ENCODE measurements around the gene TGFB3. TPM values are rescaled to one million over a fixed set of nuclear protein-coding genes. Genes with fewer than 3 reads are reported as not detected.

TGFB3 gene
- total RNA-seq, 3 donors from 2014 or later = 4.8 to 35.7 (median 24.0) TPM

DNA sequence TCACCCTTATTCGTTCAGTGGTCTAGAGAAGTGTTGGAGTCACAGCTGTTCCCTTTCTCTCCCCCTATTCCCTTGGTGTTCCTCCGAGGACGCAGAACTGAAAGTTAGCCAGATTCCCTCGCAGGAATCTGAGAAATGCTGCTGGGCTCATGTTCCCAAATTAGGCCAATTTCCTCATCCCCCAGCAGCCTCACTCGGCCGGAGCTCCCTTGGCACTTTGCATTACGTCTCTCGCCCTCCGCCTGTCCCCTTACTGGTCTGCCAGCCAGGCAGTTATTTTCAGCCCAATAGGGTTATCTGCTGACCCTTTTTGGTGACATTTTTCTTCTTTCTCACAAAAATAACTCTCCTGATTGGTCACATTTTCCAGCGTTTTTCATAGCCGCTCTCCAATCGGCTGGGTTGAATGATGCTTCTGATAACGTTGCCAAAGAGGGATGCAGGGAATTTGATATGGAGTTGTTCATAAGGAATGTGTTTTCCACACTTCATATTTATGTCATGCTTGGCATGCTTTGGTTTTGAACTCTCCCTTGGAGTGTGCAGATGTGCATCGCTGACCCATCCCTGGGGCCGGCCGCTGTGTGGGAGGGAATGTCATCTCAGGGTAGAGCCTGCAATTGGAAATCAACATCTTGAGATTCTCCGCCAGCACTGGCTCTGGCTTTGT, 13.7 kb upstream of the TGFB3 start:
- peak overlapping the region in 2 of 3 donors; percentile 1 to 23 for H3K4me3 ChIP-seq
- H3K9me3 ChIP-seq = no peaks in the 10 kb centered on the region
- peak overlapping the region; percentile 50 to 73 for H3K27ac ChIP-seq
- peak in 1 of 3 donors; percentile 60 for TF ChIP-seq POLR2AphosphoS5 (IDR thresholded peaks at IDR 0.05)
- no peak for TF ChIP-seq POLR2A (IDR thresholded peaks at IDR 0.05)
- TF ChIP-seq, protein P1, sequence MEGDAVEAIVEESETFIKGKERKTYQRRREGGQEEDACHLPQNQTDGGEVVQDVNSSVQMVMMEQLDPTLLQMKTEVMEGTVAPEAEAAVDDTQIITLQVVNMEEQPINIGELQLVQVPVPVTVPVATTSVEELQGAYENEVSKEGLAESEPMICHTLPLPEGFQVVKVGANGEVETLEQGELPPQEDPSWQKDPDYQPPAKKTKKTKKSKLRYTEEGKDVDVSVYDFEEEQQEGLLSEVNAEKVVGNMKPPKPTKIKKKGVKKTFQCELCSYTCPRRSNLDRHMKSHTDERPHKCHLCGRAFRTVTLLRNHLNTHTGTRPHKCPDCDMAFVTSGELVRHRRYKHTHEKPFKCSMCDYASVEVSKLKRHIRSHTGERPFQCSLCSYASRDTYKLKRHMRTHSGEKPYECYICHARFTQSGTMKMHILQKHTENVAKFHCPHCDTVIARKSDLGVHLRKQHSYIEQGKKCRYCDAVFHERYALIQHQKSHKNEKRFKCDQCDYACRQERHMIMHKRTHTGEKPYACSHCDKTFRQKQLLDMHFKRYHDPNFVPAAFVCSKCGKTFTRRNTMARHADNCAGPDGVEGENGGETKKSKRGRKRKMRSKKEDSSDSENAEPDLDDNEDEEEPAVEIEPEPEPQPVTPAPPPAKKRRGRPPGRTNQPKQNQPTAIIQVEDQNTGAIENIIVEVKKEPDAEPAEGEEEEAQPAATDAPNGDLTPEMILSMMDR (IDR thresholded peaks at IDR 0.05) = no peak
- H3K27me3 ChIP-seq = no peaks in the 10 kb centered on the region
- intact Hi-C loops (cut with DNase I; ENCODE audit: low total_unique reads) = loop anchor here (5.0 kb wide), 1 partner anchor 1132 kb away; no protein-coding TSS in a partner anchor
- H3K36me3 ChIP-seq = no peaks in the 10 kb centered on the region
- no peak for DNase-seq (ENCODE audit: low spot score in 2 of 2)
- no peaks in the 10 kb centered on the region for H3K4me1 ChIP-seq

DNA sequence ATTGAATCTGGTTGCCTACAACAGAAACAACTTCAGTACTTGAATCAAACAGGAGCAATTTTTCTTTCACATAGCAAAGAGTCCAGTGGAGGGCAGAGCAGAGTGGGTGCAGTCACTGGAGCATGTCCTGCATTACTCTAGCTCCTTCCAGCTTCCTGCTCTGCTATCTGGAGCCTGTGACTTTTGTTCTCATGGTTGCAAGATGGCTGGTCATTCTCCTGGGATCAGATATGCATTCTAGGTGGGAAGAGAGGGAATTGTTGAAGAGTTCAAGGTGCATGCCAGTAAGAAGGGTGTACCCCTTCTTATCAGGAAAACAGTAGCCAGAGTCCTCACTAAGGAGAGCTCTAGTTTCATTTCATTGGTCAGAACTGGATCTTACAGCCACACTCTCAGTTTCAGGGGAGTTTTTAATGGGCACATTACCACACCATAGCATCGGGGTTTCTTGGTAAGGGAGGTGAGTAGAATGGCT, 11.8 kb upstream of the TGFB3 start:
- no peaks in the 10 kb centered on the region for H3K9me3 ChIP-seq

DNA sequence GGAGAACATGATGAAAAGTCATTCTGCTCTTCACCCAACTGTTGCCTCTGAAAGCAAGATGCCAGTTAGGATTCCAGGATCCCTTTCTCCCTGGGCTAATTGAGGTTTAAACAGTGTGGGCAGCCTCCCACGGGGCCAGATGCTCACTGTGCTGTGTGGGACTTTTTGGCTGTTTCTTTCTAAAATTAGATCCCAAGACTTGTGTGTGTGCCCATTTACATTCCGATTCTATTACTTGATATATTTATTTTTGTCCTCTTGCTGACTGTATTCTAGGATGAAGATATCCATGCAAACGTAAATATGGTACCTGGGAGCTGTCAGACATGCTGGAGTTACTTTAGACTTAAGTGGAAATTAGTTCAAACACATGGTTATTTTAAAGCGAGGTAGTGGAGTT, 10.0 kb upstream of the TGFB3 start:
- no peaks in the 10 kb centered on the region for H3K36me3 ChIP-seq
- no peaks in the 10 kb centered on the region for H3K4me1 ChIP-seq

More for the DNA sequence above, 11.8 kb upstream of the TGFB3 start:
- Histone ChIP-seq H3K27me3 (no peaks in the 10 kb centered on the region), H3K4me3 (no peak overlapping the region), H3K36me3 (no peaks in the 10 kb centered on the region), H3K4me1 (no peaks in the 10 kb centered on the region), H3K27ac (no peak overlapping the region)
- intact Hi-C loops (cut with DNase I; ENCODE audit: low total_unique reads) = no loop called here
- DNase-seq (ENCODE audit: low spot score in 2 of 2) = no peak
- TF ChIP-seq POLR2AphosphoS5 (IDR thresholded peaks at IDR 0.05) = no peak
- TF ChIP-seq, protein P1 (IDR thresholded peaks at IDR 0.05) = no peak
- TF ChIP-seq POLR2A (IDR thresholded peaks at IDR 0.05) = no peak

DNA sequence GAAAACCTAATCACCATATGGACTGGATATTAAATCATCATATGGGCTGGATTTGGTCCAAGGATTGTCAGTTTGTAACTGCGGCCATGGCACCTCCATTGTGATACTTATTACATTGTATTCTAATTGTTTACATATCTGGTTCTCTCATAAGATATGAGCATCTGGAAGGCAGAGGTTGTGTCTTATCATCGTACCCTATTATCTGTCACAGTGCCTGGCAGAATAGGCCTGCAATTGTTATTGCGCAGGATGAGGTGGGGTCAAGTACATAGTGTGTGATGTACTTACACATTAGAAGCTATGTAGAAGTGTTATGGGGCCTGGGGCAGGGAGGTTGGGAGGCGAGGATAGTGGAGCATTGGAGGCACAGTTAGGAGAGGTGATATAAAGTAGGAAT, 8.5 kb upstream of the TGFB3 start:
- Histone ChIP-seq H3K27me3 (no peaks in the 10 kb centered on the region), H3K27ac (peak overlapping the region in 1 of 2 donors; percentile 77), H3K9me3 (no peaks in the 10 kb centered on the region), H3K4me3 (no peak overlapping the region), H3K36me3 (no peaks in the 10 kb centered on the region), H3K4me1 (peaks cover 0 to 3% of the 10 kb centered on the region in 2 donors)
- intact Hi-C loops (cut with DNase I; ENCODE audit: low total_unique reads) = no loop called here
- TF ChIP-seq POLR2AphosphoS5 (IDR thresholded peaks at IDR 0.05) (no peak), POLR2A (IDR thresholded peaks at IDR 0.05) (no peak)
- TF ChIP-seq, protein P1 (IDR thresholded peaks at IDR 0.05) = no peak
- no peak for DNase-seq (ENCODE audit: low spot score in 2 of 2)

More for the DNA sequence above, 10.0 kb upstream of the TGFB3 start:
- TF ChIP-seq, protein P1 (IDR thresholded peaks at IDR 0.05) = no peak
- TF ChIP-seq POLR2AphosphoS5 (IDR thresholded peaks at IDR 0.05) (no peak), POLR2A (IDR thresholded peaks at IDR 0.05) (no peak)
- H3K9me3 ChIP-seq = no peaks in the 10 kb centered on the region
- DNase-seq (ENCODE audit: low spot score in 2 of 2) = no peak
- H3K27me3 ChIP-seq = no peaks in the 10 kb centered on the region
- intact Hi-C loops (cut with DNase I; ENCODE audit: low total_unique reads) = no loop called here
- H3K4me3 ChIP-seq = no peak overlapping the region
- H3K27ac ChIP-seq = no peak overlapping the region

DNA sequence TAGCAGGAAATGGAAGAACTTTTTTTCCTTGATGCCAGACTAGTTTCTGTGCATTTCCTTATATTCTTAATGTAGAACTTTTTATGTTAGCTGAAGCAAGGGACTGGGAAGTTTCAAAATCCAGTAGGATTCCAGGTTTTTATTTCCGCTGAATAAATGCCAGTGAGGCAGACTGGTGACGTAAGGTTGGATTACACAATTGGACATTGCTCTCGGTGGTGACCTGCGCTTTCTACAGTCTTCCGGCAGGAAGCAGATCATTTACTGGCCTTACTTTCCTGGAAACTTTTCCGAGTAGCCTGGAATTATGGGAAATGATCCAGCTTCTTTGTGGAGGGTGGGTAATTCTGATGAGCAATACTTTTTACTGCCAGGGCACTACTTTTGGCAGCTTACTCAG, 7.3 kb upstream of the TGFB3 start:
- DNase-seq (ENCODE audit: low spot score in 2 of 2) = no peak
- H3K4me1 ChIP-seq = peaks cover 0 to 3% of the 10 kb centered on the region in 2 donors
- no peaks in the 10 kb centered on the region for H3K36me3 ChIP-seq

More for the DNA sequence above, 7.3 kb upstream of the TGFB3 start:
- H3K9me3 ChIP-seq = no peaks in the 10 kb centered on the region
- intact Hi-C loops (cut with DNase I; ENCODE audit: low total_unique reads) = no loop called here
- TF ChIP-seq POLR2A (IDR thresholded peaks at IDR 0.05) (no peak), POLR2AphosphoS5 (IDR thresholded peaks at IDR 0.05) (peak in 2 of 3 donors; percentile 50 to 82)
- TF ChIP-seq, protein P1 (IDR thresholded peaks at IDR 0.05) = no peak
- H3K4me3 ChIP-seq = no peak overlapping the region
- H3K27ac ChIP-seq = peak overlapping the region; percentile 37 to 87
- H3K27me3 ChIP-seq = no peaks in the 10 kb centered on the region
